Neutrophil (primary cell): ENCODE data around the gene KCNE4.

Experiments
- H3K27ac ChIP-seq: fragments of 200-600 bp; sonication (generic); 2 replicates; pipeline ENCODE4 v1.5.1; 2016; ENCODE audit warnings: mild to moderate bottlenecking, moderate library complexity
- H3K27me3 ChIP-seq: fragments of 200-600 bp; sonication (generic); 2 replicates; pipeline ENCODE4 v1.6.0; 2016; ENCODE audit warnings: mild to moderate bottlenecking
- H3K36me3 ChIP-seq: fragments of 200-600 bp; sonication (generic); 2 replicates; pipeline ENCODE4 v1.5.1; 2017
- H3K4me1 ChIP-seq, 2 experiments: fragments of 200-600 bp in 1 of 2; sonication (generic) in 1 of 2; 1 replicate in 1 of 2; 2 replicates in 1 of 2; pipeline versions ENCODE4 v1.5.1 to v1.6.1; 2013 to 2016; ENCODE audit warnings: low read depth in 1 of 2, low read length in 1 of 2, mild to moderate bottlenecking in 1 of 2, moderate library complexity in 1 of 2; ENCODE audit not compliant: control insufficient read depth in 1 of 2, insufficient read depth in 1 of 2
- H3K4me3 ChIP-seq, 2 experiments: fragments of 200-600 bp in 1 of 2; sonication (generic) in 1 of 2; 1 replicate in 1 of 2; 2 replicates in 1 of 2; pipeline ENCODE4 v1.5.1; 2013 to 2016; ENCODE audit warnings: low read depth in 1 of 2, low read length in 1 of 2, mild to moderate bottlenecking in 1 of 2, moderate library complexity in 1 of 2
- H3K9me3 ChIP-seq: fragments of 200-600 bp; sonication (generic); 2 replicates; pipeline ENCODE4 v1.5.1; 2016
- TF ChIP-seq, protein P1 (sequence below): fragments of 200-600 bp; sonication (generic); IDR thresholded peaks from 2 replicates; pipeline ENCODE4 v1.5.1; 2016; ENCODE audit warnings: antibody characterized with exemption

The KCNE4 gene

GRCh38 chr2:223036790-223037444 is 15.1 kb upstream of the KCNE4 start:
- H3K27me3 ChIP-seq, result no peaks in the 10 kb centered on the region
- no peaks in the 10 kb centered on the region for H3K36me3 ChIP-seq
- H3K4me3 ChIP-seq, result no peak overlapping the region
- H3K4me1 ChIP-seq, result no peaks in the 10 kb centered on the region
- H3K9me3 ChIP-seq, result no peaks in the 10 kb centered on the region
- TF ChIP-seq, protein P1, sequence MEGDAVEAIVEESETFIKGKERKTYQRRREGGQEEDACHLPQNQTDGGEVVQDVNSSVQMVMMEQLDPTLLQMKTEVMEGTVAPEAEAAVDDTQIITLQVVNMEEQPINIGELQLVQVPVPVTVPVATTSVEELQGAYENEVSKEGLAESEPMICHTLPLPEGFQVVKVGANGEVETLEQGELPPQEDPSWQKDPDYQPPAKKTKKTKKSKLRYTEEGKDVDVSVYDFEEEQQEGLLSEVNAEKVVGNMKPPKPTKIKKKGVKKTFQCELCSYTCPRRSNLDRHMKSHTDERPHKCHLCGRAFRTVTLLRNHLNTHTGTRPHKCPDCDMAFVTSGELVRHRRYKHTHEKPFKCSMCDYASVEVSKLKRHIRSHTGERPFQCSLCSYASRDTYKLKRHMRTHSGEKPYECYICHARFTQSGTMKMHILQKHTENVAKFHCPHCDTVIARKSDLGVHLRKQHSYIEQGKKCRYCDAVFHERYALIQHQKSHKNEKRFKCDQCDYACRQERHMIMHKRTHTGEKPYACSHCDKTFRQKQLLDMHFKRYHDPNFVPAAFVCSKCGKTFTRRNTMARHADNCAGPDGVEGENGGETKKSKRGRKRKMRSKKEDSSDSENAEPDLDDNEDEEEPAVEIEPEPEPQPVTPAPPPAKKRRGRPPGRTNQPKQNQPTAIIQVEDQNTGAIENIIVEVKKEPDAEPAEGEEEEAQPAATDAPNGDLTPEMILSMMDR, result no peak
- H3K27ac ChIP-seq, result no peak overlapping the region

GRCh38 chr2:223037445-223037800 is 14.6 kb upstream of the KCNE4 start:
- TF ChIP-seq, protein P1, result no peak
- Histone ChIP-seq H3K4me3 (no peak overlapping the region), H3K27me3 (no peaks in the 10 kb centered on the region), H3K9me3 (no peaks in the 10 kb centered on the region), H3K36me3 (no peaks in the 10 kb centered on the region), H3K4me1 (peaks cover under 1 to 2% of the 10 kb centered on the region in 2 experiments), H3K27ac (no peak overlapping the region)

DNA sequence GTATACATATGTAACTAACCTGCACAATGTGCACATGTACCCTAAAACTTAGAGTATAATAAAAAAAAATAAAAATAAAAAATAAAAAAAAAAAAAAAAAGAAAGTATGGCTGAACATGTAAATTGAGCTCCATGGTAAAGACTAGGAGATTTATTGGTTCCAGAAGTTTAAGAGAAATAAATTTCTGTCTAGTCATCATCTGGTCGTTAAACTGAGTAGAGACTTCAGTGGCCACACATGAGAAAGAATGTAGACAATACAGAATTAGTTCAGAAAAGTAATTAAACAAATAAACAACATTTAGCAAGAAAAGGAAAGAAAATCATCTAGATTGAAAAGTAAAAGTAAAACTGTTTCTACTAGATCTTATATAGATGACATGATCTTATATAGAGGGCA is 12.4 kb upstream of the KCNE4 start:
- H3K27ac ChIP-seq, result no peak overlapping the region
- no peaks in the 10 kb centered on the region for H3K36me3 ChIP-seq
- TF ChIP-seq, protein P1, result no peak
- H3K9me3 ChIP-seq, result no peaks in the 10 kb centered on the region
- H3K27me3 ChIP-seq, result no peaks in the 10 kb centered on the region
- no peak overlapping the region for H3K4me3 ChIP-seq
- H3K4me1 ChIP-seq, result peaks cover 15 to 17% of the 10 kb centered on the region in 2 experiments

- no peak overlapping the region for H3K4me3 ChIP-seq
- no peaks in the 10 kb centered on the region for H3K9me3 ChIP-seq
- no peaks in the 10 kb centered on the region for H3K36me3 ChIP-seq
- no peak overlapping the region for H3K27ac ChIP-seq
- H3K27me3 ChIP-seq, result no peaks in the 10 kb centered on the region
- TF ChIP-seq, protein P1, result no peak
- H3K4me1 ChIP-seq, result peaks cover 15 to 17% of the 10 kb centered on the region in 2 experiments
These were observed 11.5 kb upstream of the KCNE4 start for GRCh38 chr2:223040527-223040926.

DNA sequence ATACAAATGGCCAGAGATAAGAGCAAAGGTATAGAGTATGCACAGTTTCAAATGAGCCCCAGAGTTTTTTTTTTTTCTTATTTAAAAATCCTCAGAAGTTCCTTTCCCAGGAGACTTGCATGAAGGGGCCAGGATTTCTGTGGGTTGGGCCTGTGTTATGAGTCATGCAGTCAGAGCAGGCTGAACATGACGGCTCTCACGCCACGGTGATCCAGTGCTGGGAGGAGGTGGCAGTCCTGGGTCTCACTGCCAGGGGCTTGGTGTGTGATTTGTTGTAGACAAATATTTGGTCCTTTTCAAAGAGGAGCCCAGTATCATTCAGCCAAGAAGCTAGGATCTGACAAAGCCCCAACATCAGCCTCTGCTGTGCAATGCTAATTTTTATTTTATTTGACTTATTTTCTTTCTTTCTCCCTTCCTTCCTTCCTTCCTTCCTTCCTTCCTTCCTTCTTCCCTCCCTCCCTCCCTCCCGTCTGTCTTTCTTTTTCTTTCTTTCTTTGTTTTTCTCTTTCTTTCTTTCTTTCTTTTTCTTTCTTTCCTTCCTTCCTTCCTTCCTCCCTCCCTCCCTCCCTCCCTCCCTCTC is 10.4 kb upstream of the KCNE4 start:
- Histone ChIP-seq H3K27ac (no peak overlapping the region), H3K36me3 (no peaks in the 10 kb centered on the region)

More for the DNA sequence above, 10.4 kb upstream of the KCNE4 start:
- TF ChIP-seq, protein P1, result no peak
- H3K4me3 ChIP-seq, result no peak overlapping the region
- peaks cover 15 to 17% of the 10 kb centered on the region in 2 experiments for H3K4me1 ChIP-seq
- H3K9me3 ChIP-seq, result no peaks in the 10 kb centered on the region
- H3K27me3 ChIP-seq, result no peaks in the 10 kb centered on the region
